ENCODE results near the gene CD247.
A peak's percentile ranks its signal among the peaks of the same experiment; 100 is the strongest.

The CD247 gene

GRCh38 chr1:167528057-167528728 is 9.9 kb upstream of the CD247 start:
- Mint-ChIP-seq H3K4me3 (no peak overlapping the region), H3K27me3 (no peaks in the 10 kb centered on the region), H3K4me1 (ENCODE audit: low read depth) (peaks cover 2% of the 10 kb centered on the region), H3K9me3 (no peaks in the 10 kb centered on the region), H3K36me3 (ENCODE audit: low read depth) (no peaks in the 10 kb centered on the region), H3K27ac (no peak overlapping the region)
- no peak for DNase-seq

DNA sequence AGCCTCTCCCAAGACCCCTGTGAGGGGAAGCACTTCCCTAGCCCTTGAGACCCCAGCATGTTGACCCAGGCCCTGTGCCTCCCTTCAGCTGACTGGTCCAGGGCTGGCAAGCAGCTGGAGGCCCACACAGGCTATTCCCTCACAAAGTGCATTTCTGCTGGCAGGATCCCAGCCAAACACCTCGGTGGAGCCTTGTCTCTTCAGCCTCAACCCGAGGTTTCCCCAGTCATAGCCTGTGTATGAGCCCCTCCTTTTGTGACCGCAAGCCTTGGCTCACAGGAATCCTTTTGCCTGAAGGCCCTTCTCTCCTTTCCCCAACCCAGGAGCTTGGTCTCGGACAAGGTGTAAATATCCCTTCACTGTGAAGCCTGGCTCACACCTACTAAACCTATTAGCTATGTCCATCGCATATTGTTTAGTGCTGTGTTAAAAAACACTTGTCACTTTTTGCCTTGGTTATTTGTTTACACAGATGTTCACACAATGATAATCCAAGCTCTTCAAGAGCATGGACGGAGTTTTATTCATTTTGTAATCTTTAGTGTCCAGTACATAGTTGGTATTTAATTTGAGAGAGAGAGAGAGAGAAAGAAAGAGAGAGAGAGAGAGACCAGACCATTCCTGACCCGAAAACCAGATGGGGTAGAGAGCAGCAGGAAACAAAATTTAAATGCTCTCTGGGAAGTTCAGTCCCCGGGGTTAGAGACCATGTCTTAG is 8.5 kb upstream of the CD247 start:
- no peak for DNase-seq
- Mint-ChIP-seq H3K27ac (no peak overlapping the region), H3K27me3 (no peaks in the 10 kb centered on the region), H3K9me3 (no peaks in the 10 kb centered on the region), H3K36me3 (ENCODE audit: low read depth) (no peaks in the 10 kb centered on the region), H3K4me3 (no peak overlapping the region), H3K4me1 (ENCODE audit: low read depth) (peaks cover 2% of the 10 kb centered on the region)

DNA sequence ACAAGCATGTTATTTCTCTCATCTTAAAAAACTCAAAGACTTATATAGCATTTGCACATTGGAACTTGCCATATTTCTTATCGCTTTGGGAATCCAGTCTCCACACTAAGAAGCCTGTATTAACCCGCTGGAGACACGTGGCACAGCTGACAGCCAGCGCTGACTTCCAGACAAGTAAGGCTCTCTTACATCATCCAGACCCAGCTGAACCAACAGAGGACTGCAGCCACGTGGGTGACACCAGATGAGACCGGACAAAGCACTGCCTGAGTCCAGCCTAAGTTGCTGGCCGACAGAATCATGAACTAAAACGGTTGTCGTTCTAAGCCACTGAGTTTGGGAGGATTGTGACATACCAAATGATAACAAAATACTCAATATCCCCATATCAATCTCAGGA is 6.3 kb upstream of the CD247 start:
- Mint-ChIP-seq H3K4me1 (ENCODE audit: low read depth) (peaks cover 13% of the 10 kb centered on the region), H3K36me3 (ENCODE audit: low read depth) (no peaks in the 10 kb centered on the region), H3K27ac (no peak overlapping the region), H3K4me3 (no peak overlapping the region), H3K9me3 (no peaks in the 10 kb centered on the region), H3K27me3 (no peaks in the 10 kb centered on the region)
- no peak for DNase-seq

DNA sequence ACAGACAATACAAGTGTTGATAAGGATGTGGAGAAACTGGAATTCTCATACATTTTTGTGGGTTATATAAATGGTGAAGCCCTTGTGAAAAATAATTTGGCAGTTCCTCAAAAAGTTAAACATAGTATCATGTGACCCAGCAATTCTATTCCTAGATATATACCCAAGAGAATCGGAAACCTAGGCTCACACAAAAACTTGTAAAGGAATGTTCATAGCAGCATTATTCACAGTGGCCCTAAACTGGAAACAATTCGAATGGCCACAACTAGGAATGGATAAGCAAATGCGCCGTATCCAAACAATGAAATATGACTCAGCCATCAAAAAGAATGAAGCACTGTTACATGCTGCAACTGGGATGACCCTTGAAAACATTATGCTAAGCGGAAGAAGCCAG is 3.9 kb upstream of the CD247 start:
- no peaks in the 10 kb centered on the region for H3K27me3 Mint-ChIP-seq
- peaks cover 12% of the 10 kb centered on the region for H3K36me3 Mint-ChIP-seq (ENCODE audit: low read depth)
- H3K4me1 Mint-ChIP-seq (ENCODE audit: low read depth): peaks cover 17% of the 10 kb centered on the region
- no peak overlapping the region for H3K27ac Mint-ChIP-seq
- no peak for DNase-seq
- no peaks in the 10 kb centered on the region for H3K9me3 Mint-ChIP-seq
- no peak overlapping the region for H3K4me3 Mint-ChIP-seq

DNA sequence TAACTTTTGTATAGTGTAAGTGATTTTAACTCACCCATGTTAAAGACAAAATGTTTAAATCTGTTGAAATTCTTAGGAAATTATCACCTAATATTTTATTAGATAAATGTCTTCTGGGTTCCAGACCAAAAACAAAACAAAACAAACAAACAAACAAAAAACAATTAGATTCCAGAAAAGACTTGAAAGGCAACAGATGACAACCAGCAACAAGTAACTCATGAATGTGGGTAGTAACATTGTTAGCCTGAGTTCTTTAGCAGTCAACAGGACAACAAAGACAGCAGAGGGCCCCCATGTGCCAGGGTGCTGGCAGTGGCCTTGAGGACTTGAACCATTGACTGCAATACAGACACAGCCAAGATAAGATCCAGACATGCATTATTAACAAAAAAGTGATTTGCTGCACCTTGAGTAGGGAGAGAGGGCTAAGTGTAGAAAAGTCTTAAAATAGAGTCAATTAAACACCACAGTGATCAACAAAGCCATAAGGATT is 2.4 kb upstream of the CD247 start:
- H3K4me1 Mint-ChIP-seq (ENCODE audit: low read depth): peaks cover 23% of the 10 kb centered on the region
- no peak overlapping the region for H3K4me3 Mint-ChIP-seq
- H3K27ac Mint-ChIP-seq: no peak overlapping the region
- H3K36me3 Mint-ChIP-seq (ENCODE audit: low read depth): peaks cover 27% of the 10 kb centered on the region
- no peaks in the 10 kb centered on the region for H3K9me3 Mint-ChIP-seq
- DNase-seq: no peak
- H3K27me3 Mint-ChIP-seq: no peaks in the 10 kb centered on the region

DNA sequence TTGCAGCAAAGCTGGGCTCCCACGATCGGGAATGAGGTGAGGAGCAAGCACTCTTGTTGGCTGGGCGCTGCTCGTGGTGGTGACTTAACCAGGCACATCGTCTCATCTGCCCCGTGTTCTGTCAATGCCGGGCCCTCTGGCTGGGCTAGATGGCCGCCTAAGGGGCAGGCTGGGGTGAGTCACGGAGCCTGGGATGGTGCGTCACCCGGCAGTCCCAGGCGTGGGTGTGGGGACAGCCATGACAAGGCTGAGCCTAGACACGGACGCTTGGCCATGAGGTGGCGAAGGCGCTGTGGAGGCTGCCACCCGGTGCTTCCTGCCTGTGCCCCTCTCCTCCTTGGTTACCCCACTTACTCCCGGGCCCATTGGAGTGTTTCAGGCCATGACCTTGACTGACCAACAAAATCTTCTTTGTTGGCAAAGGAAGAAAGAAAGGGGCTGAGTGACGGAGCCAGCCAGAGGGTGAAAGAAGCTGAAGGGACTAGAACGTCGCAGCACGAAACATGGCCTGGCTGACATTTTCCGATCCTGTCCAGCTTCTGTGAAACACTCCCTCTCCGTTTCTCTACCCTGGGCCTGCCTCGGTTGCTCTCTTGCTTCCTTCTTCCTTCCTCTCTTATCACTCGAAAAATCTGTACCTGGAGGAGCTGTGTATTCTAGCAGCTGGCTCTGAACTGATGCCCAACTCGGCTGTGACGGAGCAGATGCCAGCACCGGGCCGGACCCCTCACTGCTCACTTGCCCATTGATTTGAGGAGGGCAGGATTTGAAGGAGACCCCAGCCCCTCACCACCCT is 596 bp downstream of the CD247 start:
- Mint-ChIP-seq H3K27me3 (no peaks in the 10 kb centered on the region), H3K4me1 (ENCODE audit: low read depth) (peaks cover 48% of the 10 kb centered on the region), H3K9me3 (no peaks in the 10 kb centered on the region), H3K27ac (peak overlapping the region; percentile 100), H3K36me3 (ENCODE audit: low read depth) (peaks cover 53% of the 10 kb centered on the region), H3K4me3 (peak overlapping the region; percentile 98)
- DNase-seq: peak; percentile 92

DNA sequence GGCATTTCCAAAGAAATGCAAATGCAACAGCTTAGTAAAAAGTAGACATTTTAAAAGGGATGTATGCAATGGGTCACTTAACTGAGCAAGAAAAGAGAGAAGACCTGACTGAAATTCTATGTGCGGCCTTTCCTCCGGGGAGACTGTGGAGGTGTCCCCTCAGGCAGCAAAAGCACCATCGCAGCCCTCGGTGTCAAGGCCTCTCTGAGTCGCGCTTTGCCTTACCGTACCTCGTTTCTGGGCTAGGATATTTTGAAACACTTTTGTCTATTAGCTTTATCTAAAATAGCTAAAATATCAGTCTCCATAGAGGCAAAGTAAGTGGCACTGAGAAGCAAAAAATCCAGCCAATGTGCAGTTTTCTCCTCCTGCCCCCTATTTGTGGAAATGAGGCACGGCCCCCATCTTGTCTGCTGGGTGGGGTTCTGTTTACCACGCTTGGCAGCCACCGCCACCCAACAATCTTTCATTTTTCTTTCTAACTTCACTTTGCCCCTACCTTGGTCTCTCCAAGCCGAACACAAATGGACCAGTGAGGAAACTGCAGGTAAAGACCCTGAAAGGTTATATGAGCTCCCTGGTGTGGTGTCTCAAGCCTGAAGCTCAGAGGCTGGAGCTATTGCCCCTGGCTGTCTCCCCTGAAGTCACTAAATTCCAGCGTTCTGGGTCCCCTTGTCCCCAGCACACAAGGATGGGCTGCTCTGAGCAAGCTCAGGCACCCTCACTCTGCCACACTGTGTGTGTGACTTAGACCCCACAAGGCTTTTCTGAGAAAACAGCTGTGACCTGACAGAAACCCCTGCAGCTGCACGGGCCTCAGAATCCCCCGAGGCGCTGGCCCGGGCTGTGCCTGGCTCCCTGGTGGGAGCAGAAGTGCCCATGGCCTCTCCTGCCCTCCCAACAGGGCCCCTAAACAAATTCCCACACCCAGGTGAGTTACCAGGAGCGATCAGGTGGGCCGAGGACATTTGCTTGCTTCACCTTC is 1.6 kb downstream of the CD247 start:
- H3K27ac Mint-ChIP-seq: peak overlapping the region; percentile 100
- H3K4me3 Mint-ChIP-seq: peak overlapping the region; percentile 98
- H3K4me1 Mint-ChIP-seq (ENCODE audit: low read depth): peaks cover 59% of the 10 kb centered on the region
- peak; percentile 74 for DNase-seq
- H3K36me3 Mint-ChIP-seq (ENCODE audit: low read depth): peaks cover 64% of the 10 kb centered on the region
- H3K27me3 Mint-ChIP-seq: no peaks in the 10 kb centered on the region
- H3K9me3 Mint-ChIP-seq: no peaks in the 10 kb centered on the region

GRCh38 chr1:167515893-167516321 is 2.4 kb downstream of the CD247 start:
- Mint-ChIP-seq H3K4me3 (peak overlapping the region; percentile 98), H3K4me1 (ENCODE audit: low read depth) (peaks cover 66% of the 10 kb centered on the region), H3K27ac (peak overlapping the region; percentile 100), H3K27me3 (no peaks in the 10 kb centered on the region), H3K36me3 (ENCODE audit: low read depth) (peaks cover 72% of the 10 kb centered on the region), H3K9me3 (no peaks in the 10 kb centered on the region)
- no peak for DNase-seq

DNA sequence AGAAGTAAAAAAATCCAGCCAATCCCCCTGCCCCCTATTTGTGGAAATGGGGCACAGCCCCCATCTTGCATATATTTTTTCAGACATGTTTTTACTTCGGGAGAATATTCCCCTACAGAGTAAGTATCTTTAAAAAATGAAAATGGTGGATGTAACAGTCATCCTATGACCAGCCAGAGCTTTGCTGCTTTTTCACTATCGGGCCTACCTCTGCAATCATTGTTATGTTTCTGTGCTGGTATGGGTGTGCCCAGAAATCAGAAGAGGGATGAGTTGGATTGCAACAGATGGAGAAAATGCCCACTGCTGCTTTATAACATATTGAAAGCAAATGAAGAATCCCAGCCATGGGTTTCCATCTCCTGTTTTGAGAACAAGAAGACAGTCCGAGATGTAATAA is 2.9 kb downstream of the CD247 start:
- Mint-ChIP-seq H3K4me1 (ENCODE audit: low read depth) (peaks cover 68% of the 10 kb centered on the region), H3K27ac (peak overlapping the region; percentile 100), H3K4me3 (peak overlapping the region; percentile 98), H3K27me3 (no peaks in the 10 kb centered on the region), H3K9me3 (no peaks in the 10 kb centered on the region), H3K36me3 (ENCODE audit: low read depth) (peaks cover 76% of the 10 kb centered on the region)
- no peak for DNase-seq

GRCh38 chr1:167514288-167514687 is 4.0 kb downstream of the CD247 start:
- H3K4me3 Mint-ChIP-seq: peak overlapping the region; percentile 98
- peak overlapping the region; percentile 100 for H3K27ac Mint-ChIP-seq
- H3K36me3 Mint-ChIP-seq (ENCODE audit: low read depth): peaks cover 88% of the 10 kb centered on the region
- DNase-seq: no peak
- H3K27me3 Mint-ChIP-seq: no peaks in the 10 kb centered on the region
- no peaks in the 10 kb centered on the region for H3K9me3 Mint-ChIP-seq
- peaks cover 70% of the 10 kb centered on the region for H3K4me1 Mint-ChIP-seq (ENCODE audit: low read depth)

- H3K27ac Mint-ChIP-seq: peak overlapping the region; percentile 89
Observed at GRCh38 chr1:167512046-167512654, 6.2 kb downstream of the CD247 start.

GRCh38 chr1:167511374-167511986 is 6.8 kb downstream of the CD247 start:
- H3K4me1 Mint-ChIP-seq (ENCODE audit: low read depth): peaks cover 90% of the 10 kb centered on the region
- peak overlapping the region; percentile 98 for H3K4me3 Mint-ChIP-seq

More at GRCh38 chr1:167512046-167512654, 6.2 kb downstream of the CD247 start:
- DNase-seq: no peak
- H3K9me3 Mint-ChIP-seq: no peaks in the 10 kb centered on the region
- no peaks in the 10 kb centered on the region for H3K27me3 Mint-ChIP-seq
- peaks cover 96% of the 10 kb centered on the region for H3K36me3 Mint-ChIP-seq (ENCODE audit: low read depth)
- H3K4me3 Mint-ChIP-seq: peak overlapping the region; percentile 98
- H3K4me1 Mint-ChIP-seq (ENCODE audit: low read depth): peaks cover 85% of the 10 kb centered on the region

GRCh38 chr1:167510881-167511280 is 7.4 kb downstream of the CD247 start:
- Mint-ChIP-seq H3K9me3 (no peaks in the 10 kb centered on the region), H3K27ac (peak overlapping the region; percentile 55), H3K4me1 (ENCODE audit: low read depth) (peaks cover 89% of the 10 kb centered on the region), H3K36me3 (ENCODE audit: low read depth) (peaks cover 95% of the 10 kb centered on the region), H3K4me3 (peak overlapping the region; percentile 98), H3K27me3 (no peaks in the 10 kb centered on the region)
- DNase-seq: peak; percentile 31

More at GRCh38 chr1:167511374-167511986, 6.8 kb downstream of the CD247 start:
- Mint-ChIP-seq H3K27me3 (no peaks in the 10 kb centered on the region), H3K36me3 (ENCODE audit: low read depth) (peaks cover 96% of the 10 kb centered on the region), H3K9me3 (no peaks in the 10 kb centered on the region), H3K27ac (peak overlapping the region; percentile 89)
- DNase-seq: no peak

Measured in activated T-cell treated with anti-CD3 and anti-CD28 coated beads, Interleukin-2, amount 50 U/mL, for 24 hours (primary cell).